GM19467 (cell line): Measurements from ENCODE around the gene IL11.
"Not testable (repeated sequence)": the region's sequence is repeated elsewhere in the genome, so short reads cannot be mapped to it uniquely, and the experiment has no call there.

Source experiments
- ATAC-seq: cut with Tn5 transposase; IDR thresholded peaks from one replicate; pipeline ENCODE4 v1.9.1; 2021; ENCODE audit warnings: mild to moderate bottlenecking, moderate library complexity; ENCODE audit not compliant: unreplicated experiment

The IL11 gene

GRCh38 chr19:55339105-55339888 lies 31.0 kb downstream of the IL11 start, which contains the start of gene KMT5C:
Gene KMT5C (plus strand): TSS chr19:55339876. CDS start chr19:55341937, 2,061 bp downstream.
- ATAC-seq, result peak; percentile 77

DNA sequence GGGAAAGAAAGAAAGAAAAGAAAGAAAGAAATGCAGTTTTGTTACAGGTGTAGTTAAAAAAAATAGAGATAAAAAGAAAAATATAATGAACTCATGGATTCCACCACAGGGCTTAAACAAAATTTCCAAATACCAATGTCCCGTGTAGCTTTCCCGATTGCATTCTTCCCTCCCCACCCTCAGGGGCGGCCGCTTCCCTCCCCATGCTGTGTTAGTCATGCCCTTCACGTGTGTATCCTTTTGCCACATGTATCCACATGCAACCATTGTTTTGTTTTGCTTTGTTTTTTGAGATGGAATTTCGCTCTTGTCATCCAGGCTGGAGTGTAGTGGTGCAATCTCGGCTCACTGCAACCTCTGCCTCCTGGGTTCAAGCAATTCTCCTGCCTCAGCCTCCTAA lies 34.2 kb downstream of the IL11 start:
- no peak for ATAC-seq

GRCh38 chr19:55333870-55334269 lies 36.4 kb downstream of the IL11 start:
- no peak for ATAC-seq

DNA sequence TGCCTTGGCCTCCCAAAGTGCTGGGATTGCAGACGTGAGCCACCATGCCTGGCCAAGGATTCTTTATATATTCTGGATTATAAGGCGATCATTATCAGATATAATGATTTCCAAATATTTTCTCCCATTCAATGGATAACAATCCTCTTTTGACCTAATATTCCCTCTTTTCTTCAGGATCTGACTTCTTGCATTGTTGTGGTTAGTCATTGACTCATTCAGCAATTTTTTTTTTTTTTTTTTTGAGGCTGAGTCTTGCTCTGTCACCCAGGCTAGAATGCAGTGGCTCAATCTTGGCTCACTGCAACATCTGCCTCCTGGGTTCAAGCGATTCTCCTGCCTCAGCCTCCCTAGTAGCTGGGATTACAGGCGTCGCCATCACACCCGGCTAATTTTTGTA lies 40.5 kb downstream of the IL11 start:
- ATAC-seq, result not testable (repeated sequence)

- not testable (repeated sequence) for ATAC-seq
Measured at GRCh38 chr19:55328774-55329318, 41.4 kb downstream of the IL11 start.

DNA sequence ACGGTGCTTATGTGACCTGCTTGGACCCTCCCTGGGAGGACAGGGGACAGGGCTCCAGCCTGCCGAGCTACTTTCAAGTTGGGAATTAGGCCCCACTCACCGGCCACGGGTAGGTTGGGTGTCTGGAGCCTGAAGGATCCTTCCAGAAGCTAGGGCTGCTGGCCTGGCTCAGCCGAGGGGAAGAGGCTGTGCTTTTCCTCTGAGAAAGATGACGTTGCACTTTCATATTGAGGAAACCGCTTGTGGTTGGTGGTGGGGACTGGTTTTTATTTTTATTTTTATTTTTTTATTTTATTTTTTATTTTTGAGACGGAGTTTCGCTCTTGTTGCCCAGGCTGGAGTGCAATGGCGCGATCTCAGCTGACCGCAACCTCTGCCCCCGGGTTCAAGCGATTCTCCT lies 45.1 kb downstream of the IL11 start, which contains the start of gene TMEM150B:
Gene TMEM150B, minus strand, starts transcription at position 170 of the 400 bp plus-strand sequence. CDS start 4,305 bp downstream, outside the sequence.
- ATAC-seq, result no peak

- ATAC-seq, result no peak
Measured at GRCh38 chr19:55324662-55325061, 45.6 kb downstream of the IL11 start.

DNA sequence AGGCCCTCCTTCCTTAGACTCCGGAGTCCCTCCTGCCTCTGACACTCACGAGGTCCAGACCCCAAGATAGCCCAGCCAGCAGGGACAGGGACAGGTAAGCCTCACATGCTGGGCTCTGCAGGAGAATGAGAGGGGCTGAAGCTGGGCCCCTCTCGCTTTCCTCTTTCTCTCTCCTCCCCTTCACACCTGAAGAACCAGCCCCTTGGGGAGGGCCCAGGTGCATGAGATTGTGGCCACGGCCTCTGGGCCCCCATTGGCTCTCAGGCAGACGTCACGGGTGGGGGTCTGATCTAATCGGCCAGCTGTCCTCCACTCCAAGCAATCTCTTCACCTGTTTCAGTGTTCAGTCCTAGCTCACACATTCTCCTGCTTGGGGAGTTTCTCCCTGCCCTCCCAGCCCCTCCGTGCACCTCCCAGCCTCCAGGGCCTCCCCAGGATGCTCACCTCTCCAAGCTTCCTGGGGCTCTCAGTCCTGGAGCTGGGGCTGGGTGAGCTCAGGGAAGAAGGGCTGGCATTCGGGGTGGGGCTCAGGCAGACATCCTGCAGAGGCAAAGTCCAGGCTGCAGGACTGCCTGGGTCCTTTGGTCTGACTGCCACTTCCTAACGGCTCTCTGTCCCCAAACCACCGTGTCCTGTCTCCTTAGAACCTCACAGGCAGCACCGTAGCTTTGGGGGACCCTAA lies 47.9 kb downstream of the IL11 start:
- no peak for ATAC-seq

GRCh38 chr19:55321466-55322137 lies 48.7 kb downstream of the IL11 start:
- ATAC-seq, result no peak

DNA sequence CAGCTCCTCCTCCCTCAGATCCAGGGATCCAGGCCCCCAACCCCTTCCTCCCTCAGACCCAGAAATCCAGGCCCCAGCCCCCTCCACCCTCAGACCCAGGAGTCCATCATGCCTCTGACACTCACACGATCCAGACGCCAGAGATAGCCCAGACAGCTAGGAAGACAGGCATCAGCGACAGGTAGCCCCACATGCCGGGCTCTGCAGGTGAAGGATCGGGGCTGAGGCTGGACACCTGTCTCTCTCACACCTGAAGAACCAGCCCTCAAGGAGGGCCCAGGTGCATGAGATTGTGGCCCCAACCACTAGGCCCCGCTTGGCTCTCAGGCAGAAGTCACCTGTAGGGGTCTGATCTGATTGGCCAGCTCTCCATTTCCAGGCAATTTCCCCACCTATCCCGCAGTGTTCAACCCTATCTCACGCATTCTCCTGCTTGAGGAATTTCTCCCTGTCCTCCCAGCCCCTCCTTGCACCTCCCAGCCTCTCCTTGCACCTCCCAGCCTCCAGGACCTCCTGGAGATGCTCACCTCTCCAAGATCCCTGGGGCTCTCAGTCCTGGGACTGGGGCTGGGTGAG lies 49.3 kb downstream of the IL11 start:
- no peak for ATAC-seq

- no peak for ATAC-seq
Measured at GRCh38 chr19:55319785-55320184, 50.5 kb downstream of the IL11 start.

DNA sequence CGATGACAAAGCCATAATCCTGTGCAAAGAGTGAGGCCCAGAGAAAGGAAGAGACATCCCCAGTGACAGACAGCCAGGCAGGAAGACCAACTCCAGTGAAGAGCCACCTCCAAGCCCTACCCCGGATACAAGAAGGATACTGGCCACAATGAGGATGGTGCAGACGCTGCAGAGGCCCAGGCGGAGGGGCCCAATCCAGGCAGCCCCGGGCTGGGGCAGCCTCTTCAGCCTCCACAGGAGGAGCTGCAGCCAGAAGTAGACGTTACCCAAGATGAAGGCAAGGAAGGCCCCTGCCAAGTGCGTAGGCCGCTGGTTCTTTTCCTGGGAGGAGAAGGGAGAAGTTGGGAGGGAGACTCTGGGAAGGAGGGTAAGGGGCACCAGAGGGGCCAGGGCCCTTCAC lies 53.6 kb downstream of the IL11 start:
- no peak for ATAC-seq

- no peak for ATAC-seq
Measured at GRCh38 chr19:55315956-55316525, 54.2 kb downstream of the IL11 start.

GRCh38 chr19:55314396-55314795 lies 55.9 kb downstream of the IL11 start:
- ATAC-seq, result no peak
